Activated CD8-positive, alpha-beta memory T cell treated with anti-CD3 and anti-CD28 coated beads for 4 hours (primary cell): ENCODE results near the gene FGGY.
"Not testable (repeated sequence)": the region's sequence is repeated elsewhere in the genome, so short reads cannot be mapped to it uniquely, and the experiment has no call there.

Experiments
- DNase-seq, 2 donors: peaks; one replicate each; pipeline ENCODE4 v3.0.0-alpha.2; 2020; ENCODE audit warnings: low read depth in 2 of 2

Gene FGGY

GRCh38 chr1:59511476-59512465 is 214.9 kb downstream of the FGGY start:
- no peak for DNase-seq

GRCh38 chr1:59512702-59513101 is 215.8 kb downstream of the FGGY start:
- no peak for DNase-seq

- DNase-seq, result no peak
Measured at GRCh38 chr1:59514061-59514909, 217.4 kb downstream of the FGGY start.

- no peak for DNase-seq
Measured at GRCh38 chr1:59516881-59517280, 220.0 kb downstream of the FGGY start.

- DNase-seq, result no peak
Measured at GRCh38 chr1:59520194-59520593, 223.3 kb downstream of the FGGY start.

- DNase-seq, result no peak
Measured at GRCh38 chr1:59520827-59521418, 224.0 kb downstream of the FGGY start.

GRCh38 chr1:59521456-59521855 is 224.6 kb downstream of the FGGY start:
- DNase-seq, result no peak

- DNase-seq, result no peak
Measured at GRCh38 chr1:59522925-59523505, 226.1 kb downstream of the FGGY start.

GRCh38 chr1:59523745-59524450 is 227.0 kb downstream of the FGGY start:
- DNase-seq, result no peak

- no peak for DNase-seq
Measured at GRCh38 chr1:59526240-59526639, 229.3 kb downstream of the FGGY start.

- DNase-seq, result no peak
Measured at GRCh38 chr1:59528471-59528870, 231.6 kb downstream of the FGGY start.

- DNase-seq, result no peak
Measured at GRCh38 chr1:59528900-59529299, 232.0 kb downstream of the FGGY start.

GRCh38 chr1:59530119-59530518 is 233.2 kb downstream of the FGGY start:
- no peak for DNase-seq

- DNase-seq, result no peak
Measured at GRCh38 chr1:59532102-59532501, 235.2 kb downstream of the FGGY start.

- DNase-seq, result not testable (repeated sequence)
Measured at GRCh38 chr1:59538476-59538875, 241.6 kb downstream of the FGGY start.

GRCh38 chr1:59539961-59540681 is 243.2 kb downstream of the FGGY start:
- DNase-seq, result no peak

GRCh38 chr1:59541161-59541560 is 244.3 kb downstream of the FGGY start:
- no peak for DNase-seq

GRCh38 chr1:59541891-59542290 is 245.0 kb downstream of the FGGY start:
- no peak for DNase-seq

- DNase-seq, result no peak
Measured at GRCh38 chr1:59543211-59543668, 246.3 kb downstream of the FGGY start.

- DNase-seq, result no peak
Measured at GRCh38 chr1:59544615-59545293, 247.9 kb downstream of the FGGY start.
